Body of pancreas (tissue), 4 donors: Measurements from ENCODE around the gene MSI2. TPM values are rescaled to one million over a fixed set of nuclear protein-coding genes. Genes with fewer than 3 reads are reported as not detected.
"Not testable (repeated sequence)": the region's sequence is repeated elsewhere in the genome, so short reads cannot be mapped to it uniquely, and the experiment has no call there.

Source experiments
- ATAC-seq: fragments of 150-250 bp; one replicate; pipeline ENCODE4 v1.9.1; 2016
- DNase-seq, 4 donors: peaks; one replicate each; pipeline ENCODE4 v3.0.0-alpha.2; 2019
- H3K27ac ChIP-seq, 4 donors: fragments of 200-600 bp; sonication (generic); 1 replicate in 3 of 4; 2 replicates in 1 of 4; pipeline versions ENCODE4 v1.5.1 to v1.6.1; 2016 to 2019; ENCODE audit warnings: mild to moderate bottlenecking in 1 of 4, mixed read lengths in 1 of 4, moderate library complexity in 1 of 4
- H3K27me3 ChIP-seq, 2 donors: fragments of 200-600 bp; sonication (generic); one replicate each; pipeline ENCODE4 v1.6.0; 2016; ENCODE audit warnings: mild to moderate bottlenecking in 1 of 2
- H3K36me3 ChIP-seq, 2 donors: fragments of 200-600 bp; sonication (generic); replicated peaks in 1 of 2; 2 replicates each; pipeline ENCODE4 v1.5.1; 2016; ENCODE audit warnings: low read depth in 2 of 2; ENCODE audit not compliant: insufficient read depth in 1 of 2
- H3K4me1 ChIP-seq: fragments of 200-600 bp; sonication (generic); one replicate; pipeline ENCODE4 v1.6.0; 2016
- H3K4me3 ChIP-seq, 2 donors: fragments of 200-600 bp; sonication (generic); 1 replicate in 1 of 2; 2 replicates in 1 of 2; pipeline ENCODE4 v1.5.1; 2016 to 2019
- H3K9me3 ChIP-seq, 3 donors: fragments of 200-600 bp; sonication (generic); 1 replicate in 2 of 3; 2 replicates in 1 of 3; pipeline ENCODE4 v1.5.1; 2016
- POLR2A ChIP-seq, 3 donors: fragments of 450-650 bp; IDR thresholded peaks; one replicate each; pipeline ENCODE4 v1.6.1; 2016; ENCODE audit warnings: antibody characterized with exemption in 3 of 3, mild to moderate bottlenecking in 2 of 3
- WGBS, 2 donors: methylation state at CpG; one replicate each; pipeline ENCODE4 v1.1.5; 2017; 5-methylcytosine and 5-hydroxymethylcytosine counted together
- intact Hi-C: fragments of 100-400 bp; cut with DNase I; formaldehyde crosslinking; loops from one replicate; pipeline ENCODE4 v1.15.1; 2023
- total RNA-seq, 2 donors: library from RNA; depleted of rRNA; stranded (reverse); fragments of >200 nt; gene quantifications; one replicate each; pipeline ENCODE4 v1.1.0, GENCODE V29; 2016
- TF ChIP-seq, protein P1 (sequence below), 7 experiments: fragments of 450-650 bp in 4 of 7; fragments of 200-600 bp in 3 of 7; sonication (generic) in 3 of 7; IDR thresholded peaks; one replicate each; pipeline ENCODE4 v1.5.1; 2016 to 2019; ENCODE audit warnings: antibody characterized with exemption in 7 of 7

Gene MSI2
- total RNA-seq, 2 donors from 2014 or later, result 21.1 to 28.5 TPM

DNA sequence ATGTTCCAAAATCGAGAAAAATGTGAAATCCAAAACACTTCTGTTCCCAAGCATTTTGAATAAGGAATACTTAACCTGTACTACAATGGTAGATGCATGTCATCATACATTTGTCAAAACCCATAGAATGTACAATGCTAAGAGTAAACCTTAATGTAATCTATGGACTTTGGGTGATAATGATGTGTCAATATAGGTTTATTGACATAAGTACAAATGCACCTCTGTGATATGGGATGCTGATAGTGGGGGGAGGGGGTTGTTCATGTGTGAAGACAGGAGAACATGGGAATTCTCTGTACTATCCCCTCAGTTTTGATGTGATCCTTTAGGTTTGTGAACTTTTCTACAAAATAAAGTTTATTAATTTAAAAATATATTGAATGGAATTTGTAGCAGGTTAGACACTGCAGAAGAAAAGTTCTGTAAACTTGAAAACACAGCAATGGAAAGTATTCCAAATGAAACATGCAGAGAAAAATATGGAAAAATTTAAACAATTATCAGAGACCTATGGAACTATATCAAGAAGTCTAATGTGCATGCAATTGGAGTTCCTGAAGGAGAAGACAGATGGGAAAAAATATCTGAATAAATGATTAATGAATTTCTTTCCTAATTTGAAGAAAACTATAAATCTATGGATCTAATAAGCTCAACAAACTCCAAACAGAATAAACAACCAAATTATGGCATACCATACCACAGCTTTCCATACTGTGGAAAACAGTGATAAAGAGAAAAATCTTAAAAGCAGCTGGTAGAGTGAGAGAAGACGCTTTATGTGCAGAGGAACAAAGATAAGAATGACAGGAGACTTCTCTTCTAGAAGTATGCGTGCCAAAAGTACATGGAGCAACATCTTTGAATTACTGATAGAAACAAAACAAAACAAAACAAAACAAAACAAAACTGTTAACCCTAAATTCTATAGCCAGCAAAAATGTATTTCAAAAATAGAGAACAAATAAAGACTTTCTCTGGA is 34.7 kb upstream of the MSI2 start:
- ATAC-seq (no peak), DNase-seq (no peak)
- Histone ChIP-seq H3K27ac (no peak overlapping the region), H3K9me3 (no peaks in the 10 kb centered on the region), H3K36me3 (no peaks in the 10 kb centered on the region), H3K4me3 (no peak overlapping the region), H3K4me1 (no peaks in the 10 kb centered on the region), H3K27me3 (no peaks in the 10 kb centered on the region)
- intact Hi-C loops, result no loop called here
- 64 to 69% methylated on average over 3 of the region's 3 CpGs for WGBS, 2 donors
- TF ChIP-seq, protein P1, sequence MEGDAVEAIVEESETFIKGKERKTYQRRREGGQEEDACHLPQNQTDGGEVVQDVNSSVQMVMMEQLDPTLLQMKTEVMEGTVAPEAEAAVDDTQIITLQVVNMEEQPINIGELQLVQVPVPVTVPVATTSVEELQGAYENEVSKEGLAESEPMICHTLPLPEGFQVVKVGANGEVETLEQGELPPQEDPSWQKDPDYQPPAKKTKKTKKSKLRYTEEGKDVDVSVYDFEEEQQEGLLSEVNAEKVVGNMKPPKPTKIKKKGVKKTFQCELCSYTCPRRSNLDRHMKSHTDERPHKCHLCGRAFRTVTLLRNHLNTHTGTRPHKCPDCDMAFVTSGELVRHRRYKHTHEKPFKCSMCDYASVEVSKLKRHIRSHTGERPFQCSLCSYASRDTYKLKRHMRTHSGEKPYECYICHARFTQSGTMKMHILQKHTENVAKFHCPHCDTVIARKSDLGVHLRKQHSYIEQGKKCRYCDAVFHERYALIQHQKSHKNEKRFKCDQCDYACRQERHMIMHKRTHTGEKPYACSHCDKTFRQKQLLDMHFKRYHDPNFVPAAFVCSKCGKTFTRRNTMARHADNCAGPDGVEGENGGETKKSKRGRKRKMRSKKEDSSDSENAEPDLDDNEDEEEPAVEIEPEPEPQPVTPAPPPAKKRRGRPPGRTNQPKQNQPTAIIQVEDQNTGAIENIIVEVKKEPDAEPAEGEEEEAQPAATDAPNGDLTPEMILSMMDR (IDR thresholded peaks at IDR 0.05), result no peak
- TF ChIP-seq POLR2A (IDR thresholded peaks at IDR 0.05), result no peak

DNA sequence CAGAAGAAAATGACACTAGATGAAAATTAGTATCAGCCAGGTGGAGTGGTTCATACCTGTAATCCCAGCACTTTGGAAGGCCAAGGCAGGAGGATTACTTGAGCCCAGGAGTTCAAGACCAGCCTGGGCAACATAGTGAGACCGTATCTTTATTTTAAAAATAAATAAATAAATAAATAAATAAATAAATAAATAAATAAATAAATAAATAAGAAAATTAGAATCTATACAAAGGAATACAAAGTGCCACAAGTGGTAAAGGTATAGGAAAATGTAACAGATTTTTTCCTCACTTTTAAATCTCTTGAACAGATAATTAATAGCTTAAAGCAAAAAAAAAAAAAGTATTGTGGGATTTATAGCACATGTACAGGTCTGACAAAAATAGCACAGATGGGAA is 33.9 kb upstream of the MSI2 start:
- H3K36me3 ChIP-seq, H3K27ac ChIP-seq, H3K9me3 ChIP-seq, DNase-seq, H3K27me3 ChIP-seq, H3K4me1 ChIP-seq, ATAC-seq, intact Hi-C loops, H3K4me3 ChIP-seq: not testable (repeated sequence)
- 95 to 96% methylated on average over 1 of the region's 1 CpG for WGBS, 2 donors

DNA sequence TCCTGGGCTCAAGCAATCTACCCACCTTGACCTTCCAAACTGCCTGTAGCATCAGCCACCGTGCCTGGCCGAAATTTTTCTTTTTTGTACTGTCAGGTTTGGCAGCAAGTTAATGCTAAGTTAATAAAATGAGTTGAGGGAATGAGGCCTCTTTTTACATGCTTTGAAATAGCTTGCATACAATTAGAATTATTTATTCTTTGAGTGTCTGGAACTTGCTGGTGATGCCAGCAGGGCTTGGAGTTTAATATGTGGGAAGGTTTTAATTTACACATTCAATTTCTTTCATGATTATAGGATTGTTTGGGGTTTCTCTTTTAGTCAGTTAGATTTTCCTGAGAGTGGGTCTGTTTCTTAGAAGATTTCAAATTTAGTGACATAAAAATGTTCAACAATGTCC is 31.2 kb upstream of the MSI2 start:
- DNase-seq (no peak), ATAC-seq (no peak)
- no peaks in the 10 kb centered on the region for H3K4me1 ChIP-seq
- TF ChIP-seq, protein P1 (IDR thresholded peaks at IDR 0.05), result no peak
- TF ChIP-seq POLR2A (IDR thresholded peaks at IDR 0.05), result no peak
- no peaks in the 10 kb centered on the region for H3K9me3 ChIP-seq
- H3K36me3 ChIP-seq, result no peaks in the 10 kb centered on the region
- no peak overlapping the region for H3K27ac ChIP-seq
- no peaks in the 10 kb centered on the region for H3K27me3 ChIP-seq
- WGBS, 2 donors, result 84 to 85% methylated on average over 2 of the region's 2 CpGs
- intact Hi-C loops, result no loop called here
- no peak overlapping the region for H3K4me3 ChIP-seq

DNA sequence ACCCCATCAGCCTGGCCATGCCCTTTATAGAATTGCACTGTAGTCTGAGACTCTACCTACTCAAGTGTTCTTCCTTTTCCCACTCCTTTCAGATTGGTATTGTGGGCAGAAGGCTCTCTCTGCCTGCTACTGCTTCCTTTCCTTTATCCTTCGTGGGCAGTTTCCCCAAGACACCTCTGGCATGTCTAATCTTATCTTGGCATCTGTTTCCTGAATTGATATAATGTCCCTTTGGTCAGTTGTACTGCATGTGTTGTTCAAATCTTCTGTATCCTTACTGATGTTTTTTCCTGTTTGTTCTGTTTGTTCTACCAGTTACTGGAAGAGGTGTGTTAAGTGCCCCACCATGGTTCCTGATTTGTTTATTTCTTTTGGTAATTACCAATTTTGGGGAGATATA is 29.5 kb upstream of the MSI2 start:
- no peak for TF ChIP-seq POLR2A (IDR thresholded peaks at IDR 0.05)
- TF ChIP-seq, protein P1 (IDR thresholded peaks at IDR 0.05), result no peak
- no peak for DNase-seq
- H3K4me3 ChIP-seq, result no peak overlapping the region
- H3K27me3 ChIP-seq, result no peaks in the 10 kb centered on the region
- H3K36me3 ChIP-seq, result no peaks in the 10 kb centered on the region
- intact Hi-C loops, result no loop called here
- no peak overlapping the region for H3K27ac ChIP-seq
- no peaks in the 10 kb centered on the region for H3K9me3 ChIP-seq
- peaks cover 3% of the 10 kb centered on the region for H3K4me1 ChIP-seq
- 61 to 71% methylated on average over 1 of the region's 1 CpG for WGBS, 2 donors
- ATAC-seq, result no peak

DNA sequence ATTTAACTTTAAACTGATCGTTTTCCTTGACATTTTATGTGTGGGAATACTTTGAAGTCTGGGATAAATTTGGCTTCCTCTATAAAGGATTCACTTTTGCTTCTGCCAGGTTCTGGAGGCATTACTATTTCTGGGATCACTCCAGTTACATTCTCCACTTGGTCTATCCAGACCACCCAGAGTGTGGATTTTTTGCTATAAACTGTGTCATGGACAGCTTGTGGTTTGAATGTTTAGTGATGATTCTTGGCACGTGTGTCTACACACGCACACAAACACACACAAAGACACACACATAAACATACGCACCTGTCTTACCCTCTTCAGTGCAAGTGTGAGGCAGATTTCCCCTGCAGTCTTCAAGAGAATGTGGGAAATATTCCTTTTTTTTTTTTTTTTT is 27.4 kb upstream of the MSI2 start:
- DNase-seq, result no peak
- TF ChIP-seq POLR2A (IDR thresholded peaks at IDR 0.05), result no peak
- TF ChIP-seq, protein P1 (IDR thresholded peaks at IDR 0.05), result no peak
- Histone ChIP-seq H3K4me3 (no peak overlapping the region), H3K36me3 (no peaks in the 10 kb centered on the region), H3K27ac (no peak overlapping the region), H3K9me3 (no peaks in the 10 kb centered on the region), H3K27me3 (no peaks in the 10 kb centered on the region), H3K4me1 (peaks cover 3% of the 10 kb centered on the region)
- intact Hi-C loops, result no loop called here
- ATAC-seq, result no peak
- WGBS, 2 donors, result 65 to 81% methylated on average over 4 of the region's 4 CpGs
